ENCODE results near the gene REEP6.

REEP6 gene

GRCh38 chr19:1465191-1466016, 25.6 kb upstream of the REEP6 start:
- Histone ChIP-seq H2BK15ac (ENCODE audit: low read length) (no peak overlapping the region), H3K27ac (replicated peaks; ENCODE audit: low read length) (no peak overlapping the region), H3K4me3 (ENCODE audit: low read length in 2 of 2) (peak overlapping the region in 1 of 2 donors; percentile 38), H2BK120ac (ENCODE audit: low read depth, low read length) (no peak overlapping the region), H4K91ac (ENCODE audit: low read depth, low read length, poor library complexity) (no peak overlapping the region), H3K23ac (ENCODE audit: low read depth, low read length, poor library complexity) (peak overlapping the region; percentile 98), H3K9ac (ENCODE audit: low read depth, low read length, poor library complexity) (peak overlapping the region; percentile 90), H3K4me2 (ENCODE audit: insufficient read depth, low read length, poor library complexity, severe bottlenecking) (no peak overlapping the region), H2AK5ac (ENCODE audit: low read depth, low read length) (peak overlapping the region; percentile 46), H2AFZ (ENCODE audit: low read length) (no peak overlapping the region), H2BK12ac (ENCODE audit: low read length) (peak overlapping the region; percentile 41), H3K36me3 (replicated peaks in 1 of 2; ENCODE audit: control insufficient read depth in 2 of 2, insufficient read depth in 2 of 2, low read length in 2 of 2) (peaks cover 5 to 70% of the 10 kb centered on the region in 2 donors), H3K14ac (ENCODE audit: low read length) (peak overlapping the region; percentile 98), H3K18ac (ENCODE audit: low read length) (peak overlapping the region; percentile 80), H3K4me1 (ENCODE audit: control insufficient read depth in 2 of 2, insufficient read depth in 1 of 2, low read depth in 1 of 2, low read length in 2 of 2) (peaks cover 0 to 15% of the 10 kb centered on the region in 2 donors), H3K27me3 (ENCODE audit: control insufficient read depth in 3 of 3, insufficient read depth in 3 of 3, low read depth in 1 of 3, low read length in 3 of 3) (peaks cover 0 to 59% (median 50%) of the 10 kb centered on the region in 3 experiments), H3K79me1 (ENCODE audit: low read depth, low read length) (peaks cover 23% of the 10 kb centered on the region), H4K8ac (ENCODE audit: low read depth, low read length) (no peak overlapping the region), H2BK5ac (ENCODE audit: low read length) (no peak overlapping the region), H3K4ac (ENCODE audit: low read length) (no peak overlapping the region), H3K9me3 (replicated peaks in 1 of 2; ENCODE audit: control insufficient read depth in 2 of 2, insufficient read depth in 1 of 2, low read depth in 1 of 2, low read length in 2 of 2) (peaks cover 0 to 11% of the 10 kb centered on the region in 2 donors)
- WGBS, 2 donors (ENCODE audit: extremely low coverage in 2 of 2, insufficient read length in 2 of 2, insufficient replicate concordance in 1 of 2), result no CpG with 5 or more reads among the region's 83 CpGs
- DNase-seq (ENCODE audit: low spot score), result no peak

- H3K4me3 ChIP-seq (ENCODE audit: low read length in 2 of 2), result no peak overlapping the region
- peak overlapping the region; percentile 55 for H3K23ac ChIP-seq (ENCODE audit: low read depth, low read length, poor library complexity)
- peak overlapping the region; percentile 81 for H2AK5ac ChIP-seq (ENCODE audit: low read depth, low read length)
- H4K91ac ChIP-seq (ENCODE audit: low read depth, low read length, poor library complexity), result no peak overlapping the region
- H4K8ac ChIP-seq (ENCODE audit: low read depth, low read length), result no peak overlapping the region
- peak overlapping the region; percentile 71 for H3K18ac ChIP-seq (ENCODE audit: low read length)
- H3K4me1 ChIP-seq (ENCODE audit: control insufficient read depth in 2 of 2, insufficient read depth in 1 of 2, low read depth in 1 of 2, low read length in 2 of 2), result peaks cover 0 to 16% of the 10 kb centered on the region in 2 donors
- no peak overlapping the region for H2BK12ac ChIP-seq (ENCODE audit: low read length)
- H2AFZ ChIP-seq (ENCODE audit: low read length), result no peak overlapping the region
- peaks cover 0 to 59% (median 50%) of the 10 kb centered on the region in 3 experiments for H3K27me3 ChIP-seq (ENCODE audit: control insufficient read depth in 3 of 3, insufficient read depth in 3 of 3, low read depth in 1 of 3, low read length in 3 of 3)
- no CpG with 5 or more reads among the region's 41 CpGs for WGBS, 2 donors (ENCODE audit: extremely low coverage in 2 of 2, insufficient read length in 2 of 2, insufficient replicate concordance in 1 of 2)
- H2BK5ac ChIP-seq (ENCODE audit: low read length), result no peak overlapping the region
- H3K4ac ChIP-seq (ENCODE audit: low read length), result no peak overlapping the region
- peaks cover 23% of the 10 kb centered on the region for H3K79me1 ChIP-seq (ENCODE audit: low read depth, low read length)
- H3K27ac ChIP-seq (replicated peaks; ENCODE audit: low read length), result no peak overlapping the region
- no peak overlapping the region for H2BK120ac ChIP-seq (ENCODE audit: low read depth, low read length)
- no peak overlapping the region for H2BK15ac ChIP-seq (ENCODE audit: low read length)
- no peak for DNase-seq (ENCODE audit: low spot score)
- peaks cover 0 to 11% of the 10 kb centered on the region in 2 donors for H3K9me3 ChIP-seq (replicated peaks in 1 of 2; ENCODE audit: control insufficient read depth in 2 of 2, insufficient read depth in 1 of 2, low read depth in 1 of 2, low read length in 2 of 2)
- H3K36me3 ChIP-seq (replicated peaks in 1 of 2; ENCODE audit: control insufficient read depth in 2 of 2, insufficient read depth in 2 of 2, low read length in 2 of 2), result peaks cover 4 to 63% of the 10 kb centered on the region in 2 donors
- peak overlapping the region; percentile 4 for H3K9ac ChIP-seq (ENCODE audit: low read depth, low read length, poor library complexity)
- H3K4me2 ChIP-seq (ENCODE audit: insufficient read depth, low read length, poor library complexity, severe bottlenecking), result no peak overlapping the region
- peak overlapping the region; percentile 89 for H3K14ac ChIP-seq (ENCODE audit: low read length)
These were observed 24.9 kb upstream of the REEP6 start for GRCh38 chr19:1466018-1466460.

GRCh38 chr19:1466461-1467214, 24.3 kb upstream of the REEP6 start:
- Histone ChIP-seq H2BK120ac (ENCODE audit: low read depth, low read length) (no peak overlapping the region), H3K4me1 (ENCODE audit: control insufficient read depth in 2 of 2, insufficient read depth in 1 of 2, low read depth in 1 of 2, low read length in 2 of 2) (peaks cover 0 to 22% of the 10 kb centered on the region in 2 donors), H4K8ac (ENCODE audit: low read depth, low read length) (peak overlapping the region; percentile 43), H2BK12ac (ENCODE audit: low read length) (no peak overlapping the region), H2AFZ (ENCODE audit: low read length) (no peak overlapping the region), H2AK5ac (ENCODE audit: low read depth, low read length) (peak overlapping the region; percentile 81), H3K18ac (ENCODE audit: low read length) (peak overlapping the region; percentile 94), H3K36me3 (replicated peaks in 1 of 2; ENCODE audit: control insufficient read depth in 2 of 2, insufficient read depth in 2 of 2, low read length in 2 of 2) (peaks cover 4 to 61% of the 10 kb centered on the region in 2 donors), H3K4me2 (ENCODE audit: insufficient read depth, low read length, poor library complexity, severe bottlenecking) (peak overlapping the region; percentile 40), H3K9me3 (replicated peaks in 1 of 2; ENCODE audit: control insufficient read depth in 2 of 2, insufficient read depth in 1 of 2, low read depth in 1 of 2, low read length in 2 of 2) (peaks cover 0 to 11% of the 10 kb centered on the region in 2 donors), H3K27me3 (ENCODE audit: control insufficient read depth in 3 of 3, insufficient read depth in 3 of 3, low read depth in 1 of 3, low read length in 3 of 3) (peaks cover 0 to 63% (median 50%) of the 10 kb centered on the region in 3 experiments), H3K4me3 (ENCODE audit: low read length in 2 of 2) (peak overlapping the region in 1 of 2 donors; percentile 20), H3K27ac (replicated peaks; ENCODE audit: low read length) (no peak overlapping the region), H3K23ac (ENCODE audit: low read depth, low read length, poor library complexity) (peak overlapping the region; percentile 93), H2BK5ac (ENCODE audit: low read length) (no peak overlapping the region), H4K91ac (ENCODE audit: low read depth, low read length, poor library complexity) (no peak overlapping the region), H3K4ac (ENCODE audit: low read length) (peak overlapping the region; percentile 66), H2BK15ac (ENCODE audit: low read length) (peak overlapping the region; percentile 75), H3K9ac (ENCODE audit: low read depth, low read length, poor library complexity) (peak overlapping the region; percentile 78), H3K79me1 (ENCODE audit: low read depth, low read length) (peaks cover 23% of the 10 kb centered on the region), H3K14ac (ENCODE audit: low read length) (peak overlapping the region; percentile 89)
- no peak for DNase-seq (ENCODE audit: low spot score)
- no CpG with 5 or more reads among the region's 70 CpGs for WGBS, 2 donors (ENCODE audit: extremely low coverage in 2 of 2, insufficient read length in 2 of 2, insufficient replicate concordance in 1 of 2)

- Histone ChIP-seq H3K9me3 (replicated peaks in 1 of 2; ENCODE audit: control insufficient read depth in 2 of 2, insufficient read depth in 1 of 2, low read depth in 1 of 2, low read length in 2 of 2) (peaks cover 0 to 11% of the 10 kb centered on the region in 2 donors), H3K4me2 (ENCODE audit: insufficient read depth, low read length, poor library complexity, severe bottlenecking) (peak overlapping the region; percentile 40), H2AK5ac (ENCODE audit: low read depth, low read length) (peak overlapping the region; percentile 75), H3K14ac (ENCODE audit: low read length) (peak overlapping the region; percentile 89), H3K4ac (ENCODE audit: low read length) (no peak overlapping the region), H2BK15ac (ENCODE audit: low read length) (peak overlapping the region; percentile 75), H3K4me3 (ENCODE audit: low read length in 2 of 2) (no peak overlapping the region), H4K8ac (ENCODE audit: low read depth, low read length) (no peak overlapping the region), H2BK120ac (ENCODE audit: low read depth, low read length) (no peak overlapping the region), H3K9ac (ENCODE audit: low read depth, low read length, poor library complexity) (peak overlapping the region; percentile 44), H3K4me1 (ENCODE audit: control insufficient read depth in 2 of 2, insufficient read depth in 1 of 2, low read depth in 1 of 2, low read length in 2 of 2) (peaks cover 0 to 25% of the 10 kb centered on the region in 2 donors), H3K23ac (ENCODE audit: low read depth, low read length, poor library complexity) (peak overlapping the region; percentile 93), H3K36me3 (replicated peaks in 1 of 2; ENCODE audit: control insufficient read depth in 2 of 2, insufficient read depth in 2 of 2, low read length in 2 of 2) (peaks cover 1 to 61% of the 10 kb centered on the region in 2 donors), H3K18ac (ENCODE audit: low read length) (peak overlapping the region; percentile 94), H2AFZ (ENCODE audit: low read length) (no peak overlapping the region), H2BK12ac (ENCODE audit: low read length) (no peak overlapping the region), H3K27ac (replicated peaks; ENCODE audit: low read length) (no peak overlapping the region), H4K91ac (ENCODE audit: low read depth, low read length, poor library complexity) (no peak overlapping the region), H3K79me1 (ENCODE audit: low read depth, low read length) (peaks cover 25% of the 10 kb centered on the region), H2BK5ac (ENCODE audit: low read length) (no peak overlapping the region), H3K27me3 (ENCODE audit: control insufficient read depth in 3 of 3, insufficient read depth in 3 of 3, low read depth in 1 of 3, low read length in 3 of 3) (peaks cover 0 to 67% (median 50%) of the 10 kb centered on the region in 3 experiments)
- whole genome bisulfite sequencing, 2 donors (ENCODE audit: extremely low coverage in 2 of 2, insufficient read length in 2 of 2, insufficient replicate concordance in 1 of 2), result no CpG with 5 or more reads among the region's 36 CpGs
- DNase-seq (ENCODE audit: low spot score), result no peak
These were observed 23.8 kb upstream of the REEP6 start for GRCh38 chr19:1467215-1467489.

All from neuronal stem cell (in vitro differentiated cells).